Activated CD8-positive, alpha-beta T cell treated with anti-CD3 and anti-CD28 coated beads for 36 hours (primary cell): ENCODE measurements around the gene TMEM131. TPM values are rescaled to one million over a fixed set of nuclear protein-coding genes. Genes with fewer than 3 reads are reported as not detected.
"Not testable (repeated sequence)": the region's sequence is repeated elsewhere in the genome, so short reads cannot be mapped to it uniquely, and the experiment has no call there.

ENCODE experiments used
- ATAC-seq: fragments of 200-7000 bp; cut with Tn5 transposase; one replicate; pipeline ENCODE4 v1.10.0; 2021; ENCODE audit warnings: mild to moderate bottlenecking, moderate library complexity
- CTCF ChIA-PET: fragments of 350-600 bp; sonication (Branson Sonifier 250); formaldehyde crosslinking; loops from one replicate; lab custom pipeline; 2021; ENCODE audit warnings: antibody characterized with exemption; lab: Charles Lee
- POLR2A ChIA-PET: fragments of 350-600 bp; sonication (Branson Sonifier 250); formaldehyde crosslinking; loops from one replicate; lab custom pipeline; 2021; ENCODE audit warnings: antibody characterized with exemption; lab: Charles Lee
- DNase-seq: peaks from one replicate; pipeline ENCODE4 v3.0.0-alpha.2; 2020
- H3K27ac Mint-ChIP-seq: one replicate; pipeline ENCODE4 v1.8.0; 2021; ENCODE audit warnings: mild to moderate bottlenecking, mixed read lengths
- H3K27me3 Mint-ChIP-seq: one replicate; pipeline ENCODE4 v1.8.0; 2021; ENCODE audit warnings: mixed read lengths
- H3K36me3 Mint-ChIP-seq: one replicate; pipeline ENCODE4 v1.8.0; 2021; ENCODE audit warnings: low read depth, mixed read lengths
- H3K4me1 Mint-ChIP-seq: one replicate; pipeline ENCODE4 v1.8.0; 2021; ENCODE audit warnings: low read depth, mixed read lengths
- H3K4me3 Mint-ChIP-seq: one replicate; pipeline ENCODE4 v1.8.0; 2021; ENCODE audit warnings: mild to moderate bottlenecking, moderate library complexity, mixed read lengths
- H3K9me3 Mint-ChIP-seq: one replicate; pipeline ENCODE4 v1.8.0; 2021; ENCODE audit warnings: mixed read lengths
- intact Hi-C: fragments of 100-400 bp; cut with micrococcal nuclease; formaldehyde crosslinking; loops from one replicate; pipeline ENCODE4 v1.10.0; 2022
- total RNA-seq, 2 experiments: library from RNA; stranded (reverse); gene quantifications; one replicate each; pipeline ENCODE4 v1.2.3, GENCODE V29; 2021
- TF ChIP-seq, protein P1 (sequence below): fragments of 200-600 bp; IDR thresholded peaks from one replicate; pipeline ENCODE4 v1.8.0; 2022; ENCODE audit warnings: antibody characterized with exemption, mild to moderate bottlenecking

The TMEM131 gene
- total RNA-seq, 2 experiments from 2014 or later: 24.2 to 27.4 TPM

DNA sequence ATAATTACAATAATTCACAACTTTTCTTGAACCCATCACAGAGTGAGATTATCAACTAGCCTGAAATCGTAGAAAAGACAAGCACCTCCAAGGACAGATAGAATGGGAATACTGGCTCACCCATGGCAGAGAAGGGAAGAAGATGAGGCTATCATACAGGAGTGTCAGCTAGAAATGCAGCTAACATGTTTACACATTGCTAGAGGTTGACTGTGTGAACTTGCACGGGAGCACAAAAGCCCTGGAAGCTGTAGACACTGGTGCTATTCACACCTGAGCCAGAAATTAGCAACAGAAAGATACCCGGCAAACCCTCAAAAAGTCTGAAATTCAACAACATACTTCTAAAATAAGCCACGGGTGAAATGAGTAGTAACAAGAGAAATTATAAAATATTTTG, 150.6 kb downstream of the TMEM131 start:
- intact Hi-C loops: no loop called here
- H3K9me3 Mint-ChIP-seq: no peaks in the 10 kb centered on the region
- no peak overlapping the region for H3K4me3 Mint-ChIP-seq
- ATAC-seq: no peak
- no peak overlapping the region for H3K27ac Mint-ChIP-seq
- DNase-seq: no peak
- TF ChIP-seq, protein P1, sequence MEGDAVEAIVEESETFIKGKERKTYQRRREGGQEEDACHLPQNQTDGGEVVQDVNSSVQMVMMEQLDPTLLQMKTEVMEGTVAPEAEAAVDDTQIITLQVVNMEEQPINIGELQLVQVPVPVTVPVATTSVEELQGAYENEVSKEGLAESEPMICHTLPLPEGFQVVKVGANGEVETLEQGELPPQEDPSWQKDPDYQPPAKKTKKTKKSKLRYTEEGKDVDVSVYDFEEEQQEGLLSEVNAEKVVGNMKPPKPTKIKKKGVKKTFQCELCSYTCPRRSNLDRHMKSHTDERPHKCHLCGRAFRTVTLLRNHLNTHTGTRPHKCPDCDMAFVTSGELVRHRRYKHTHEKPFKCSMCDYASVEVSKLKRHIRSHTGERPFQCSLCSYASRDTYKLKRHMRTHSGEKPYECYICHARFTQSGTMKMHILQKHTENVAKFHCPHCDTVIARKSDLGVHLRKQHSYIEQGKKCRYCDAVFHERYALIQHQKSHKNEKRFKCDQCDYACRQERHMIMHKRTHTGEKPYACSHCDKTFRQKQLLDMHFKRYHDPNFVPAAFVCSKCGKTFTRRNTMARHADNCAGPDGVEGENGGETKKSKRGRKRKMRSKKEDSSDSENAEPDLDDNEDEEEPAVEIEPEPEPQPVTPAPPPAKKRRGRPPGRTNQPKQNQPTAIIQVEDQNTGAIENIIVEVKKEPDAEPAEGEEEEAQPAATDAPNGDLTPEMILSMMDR: no peak
- peaks cover 23% of the 10 kb centered on the region for H3K4me1 Mint-ChIP-seq
- ChIA-PET POLR2A (no interaction called here), CTCF (no interaction called here)
- peaks cover 14% of the 10 kb centered on the region for H3K36me3 Mint-ChIP-seq
- H3K27me3 Mint-ChIP-seq: no peaks in the 10 kb centered on the region

DNA sequence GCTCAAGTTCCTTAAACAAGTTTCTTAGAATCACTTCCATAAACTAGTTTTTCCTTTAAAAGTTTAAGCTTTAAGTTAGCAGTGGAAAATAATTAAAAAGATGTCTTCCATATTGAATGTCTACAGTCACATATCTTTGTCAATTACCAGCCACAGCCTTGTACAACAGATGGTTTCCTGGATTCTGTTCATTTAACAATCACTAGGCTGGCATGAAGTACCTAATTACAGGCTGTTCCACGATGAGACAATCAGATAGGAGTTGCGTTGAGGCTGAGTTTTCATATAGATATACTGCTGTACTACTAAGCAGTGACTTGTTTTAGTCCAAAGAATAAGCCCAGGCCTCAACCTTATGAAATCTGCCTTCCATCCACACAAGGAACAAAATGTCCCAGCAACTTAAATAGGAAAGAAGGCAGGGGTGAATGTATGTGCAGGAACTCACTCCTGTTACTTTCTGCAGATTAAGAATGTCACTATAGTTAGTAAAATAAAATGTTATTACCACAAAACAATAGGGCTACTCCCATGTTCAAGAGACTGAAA, 151.4 kb downstream of the TMEM131 start:
- ChIA-PET CTCF (interaction anchor here (1.6 kb wide), 1 partner anchor 38 kb away, joined by 7 read pairs; no protein-coding TSS in a partner anchor), POLR2A (no interaction called here)
- DNase-seq: no peak
- ATAC-seq: no peak
- Mint-ChIP-seq H3K27me3 (no peaks in the 10 kb centered on the region), H3K27ac (no peak overlapping the region), H3K36me3 (peaks cover 18% of the 10 kb centered on the region), H3K4me1 (peaks cover 18% of the 10 kb centered on the region), H3K4me3 (no peak overlapping the region), H3K9me3 (no peaks in the 10 kb centered on the region)
- intact Hi-C loops: no loop called here
- TF ChIP-seq, protein P1: no peak

DNA sequence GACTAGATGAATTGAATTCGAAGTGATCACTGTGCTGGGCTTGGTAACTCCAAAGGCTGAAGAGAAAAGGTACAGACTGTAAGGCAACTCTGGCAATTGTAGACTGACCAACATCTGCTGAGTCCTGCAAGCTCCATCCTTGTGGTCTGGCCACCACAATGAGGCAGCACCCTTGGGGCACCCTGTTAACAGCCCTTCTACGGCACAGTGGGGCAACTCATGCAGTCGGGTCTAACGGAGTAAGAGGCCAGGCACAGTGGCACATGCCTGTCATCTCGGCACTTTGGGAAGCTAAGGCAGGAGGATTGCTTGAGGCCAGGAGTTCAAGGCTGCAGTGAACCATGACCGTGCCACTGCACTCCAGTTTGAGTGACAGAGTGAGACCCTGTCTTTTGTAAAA, 155.6 kb downstream of the TMEM131 start:
- no peak for ATAC-seq
- TF ChIP-seq, protein P1: no peak
- Mint-ChIP-seq H3K9me3 (no peaks in the 10 kb centered on the region), H3K4me1 (peaks cover 5% of the 10 kb centered on the region), H3K4me3 (no peak overlapping the region), H3K36me3 (peaks cover 25% of the 10 kb centered on the region), H3K27me3 (no peaks in the 10 kb centered on the region), H3K27ac (no peak overlapping the region)
- ChIA-PET POLR2A (interaction anchor here (0.5 to 0.6 kb wide), 2 partner anchors 128 to 389 kb away, joined by 3 read pairs; no protein-coding TSS in a partner anchor), CTCF (interaction anchor here (1.1 to 1.6 kb wide), 3 partner anchors 11 to 33 kb away, joined by 3 to 6 read pairs (median 3); no protein-coding TSS in a partner anchor)
- DNase-seq: no peak
- intact Hi-C loops: no loop called here

DNA sequence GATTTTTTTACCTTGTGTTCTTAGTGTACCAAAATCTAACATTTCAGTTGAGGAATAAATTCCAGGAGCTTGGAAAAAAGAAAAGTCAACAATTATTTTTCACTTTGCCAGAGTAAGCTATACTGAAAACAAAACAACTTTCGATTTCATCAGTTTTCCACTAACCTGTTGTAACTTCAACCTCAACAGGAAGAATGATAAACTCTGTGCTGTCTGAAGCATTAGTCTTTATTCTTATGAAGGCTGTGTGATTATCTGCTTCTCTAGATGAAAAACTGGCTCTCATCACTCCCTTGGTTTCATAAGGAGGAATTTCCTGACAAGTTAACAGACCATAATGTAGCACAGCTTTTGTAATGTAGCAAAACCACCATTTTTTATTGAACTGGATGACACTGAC, 161.1 kb downstream of the TMEM131 start:
- intact Hi-C loops: no loop called here
- TF ChIP-seq, protein P1: no peak
- Mint-ChIP-seq H3K27ac (peak overlapping the region; percentile 59), H3K27me3 (no peaks in the 10 kb centered on the region), H3K36me3 (peaks cover 16% of the 10 kb centered on the region), H3K4me1 (peaks cover 14% of the 10 kb centered on the region), H3K4me3 (no peak overlapping the region), H3K9me3 (no peaks in the 10 kb centered on the region)
- ATAC-seq (no peak), DNase-seq (no peak)
- ChIA-PET POLR2A (no interaction called here), CTCF (interaction anchor here (1.7 kb wide), 1 partner anchor 28 kb away, joined by 8 read pairs; no protein-coding TSS in a partner anchor)

DNA sequence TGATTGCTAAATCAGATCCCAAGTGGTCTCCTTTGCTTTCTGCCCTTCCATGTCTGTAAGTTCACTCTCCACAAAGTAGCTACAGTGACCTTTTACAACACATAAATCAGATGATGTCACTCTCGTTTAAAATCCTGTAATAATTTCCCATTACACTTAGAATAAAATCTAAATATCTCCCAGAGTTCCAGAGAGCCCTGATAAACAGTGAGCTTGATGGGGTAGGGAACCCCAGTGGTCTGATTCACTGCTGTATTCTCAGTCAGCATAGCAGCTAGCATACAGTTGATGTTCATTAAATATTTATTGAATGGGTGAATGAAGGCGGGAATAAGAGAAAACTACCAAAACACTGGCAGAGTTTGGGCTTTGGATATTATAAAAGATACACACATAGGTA, 164.6 kb downstream of the TMEM131 start:
- H3K4me3 Mint-ChIP-seq: no peak overlapping the region
- peaks cover 23% of the 10 kb centered on the region for H3K4me1 Mint-ChIP-seq
- no peaks in the 10 kb centered on the region for H3K27me3 Mint-ChIP-seq
- H3K27ac Mint-ChIP-seq: no peak overlapping the region
- ChIA-PET CTCF (interaction anchor here (1.2 kb wide), 1 partner anchor 24 kb away, joined by 4 read pairs; no protein-coding TSS in a partner anchor), POLR2A (interaction anchor here (0.9 kb wide), 1 partner anchor 685 kb away, joined by 3 read pairs; no protein-coding TSS in a partner anchor)
- ATAC-seq: no peak
- DNase-seq: no peak
- intact Hi-C loops: no loop called here
- no peaks in the 10 kb centered on the region for H3K9me3 Mint-ChIP-seq
- TF ChIP-seq, protein P1: no peak
- peaks cover 17% of the 10 kb centered on the region for H3K36me3 Mint-ChIP-seq

DNA sequence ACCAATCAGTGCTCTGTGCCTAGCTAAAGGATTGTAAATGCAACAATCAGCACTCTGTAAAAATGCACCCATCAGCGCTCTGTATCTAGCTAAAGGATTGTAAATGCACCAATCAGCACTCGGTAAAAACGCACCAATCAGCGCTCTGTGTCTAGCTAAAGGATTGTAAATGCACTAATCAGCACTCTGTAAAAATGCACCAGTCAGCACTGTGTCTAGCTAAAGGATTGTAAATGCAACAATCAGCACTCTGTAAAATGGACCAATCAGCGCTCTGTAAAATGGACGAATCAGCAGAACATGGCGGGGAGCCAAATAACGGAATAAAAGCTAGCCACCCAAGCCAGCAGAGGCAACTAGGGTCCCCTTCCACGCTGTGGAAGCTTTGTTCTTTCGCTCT, 166.5 kb downstream of the TMEM131 start:
- H3K27me3 Mint-ChIP-seq, H3K27ac Mint-ChIP-seq, H3K4me1 Mint-ChIP-seq, POLR2A ChIA-PET, ATAC-seq, H3K4me3 Mint-ChIP-seq, H3K9me3 Mint-ChIP-seq, DNase-seq, intact Hi-C loops: not testable (repeated sequence)
- CTCF ChIA-PET: interaction anchor here (0.7 to 0.9 kb wide), 2 partner anchors 11 to 22 kb away, joined by 3 read pairs; no protein-coding TSS in a partner anchor
- peaks cover 15% of the 10 kb centered on the region for H3K36me3 Mint-ChIP-seq

DNA sequence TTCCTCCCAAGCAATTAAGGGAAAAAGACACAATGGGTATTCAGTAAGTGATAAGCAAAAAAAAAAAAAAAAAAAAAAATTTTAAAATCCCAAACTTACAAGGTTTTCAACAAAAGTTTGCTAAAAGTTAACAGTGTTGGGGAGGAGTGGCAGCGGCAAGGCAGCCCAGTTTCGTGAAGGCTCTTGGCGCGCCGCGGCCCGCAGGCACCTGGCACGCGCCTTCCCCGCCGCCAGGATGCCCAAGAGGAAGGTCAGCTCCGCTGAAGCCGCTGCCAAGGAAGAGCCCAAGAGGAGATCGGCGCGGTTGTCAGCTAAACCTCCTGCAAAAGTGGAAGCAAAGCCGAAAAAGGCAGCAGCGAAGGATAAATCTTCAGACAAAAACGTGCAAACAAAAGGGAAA, 168.7 kb downstream of the TMEM131 start:
- intact Hi-C loops, CTCF ChIA-PET, ATAC-seq, H3K9me3 Mint-ChIP-seq, H3K27ac Mint-ChIP-seq, H3K4me1 Mint-ChIP-seq, DNase-seq, H3K4me3 Mint-ChIP-seq, H3K27me3 Mint-ChIP-seq: not testable (repeated sequence)
- peaks cover 18% of the 10 kb centered on the region for H3K36me3 Mint-ChIP-seq
- POLR2A ChIA-PET: interaction anchor here (0.6 kb wide), 1 partner anchor 182 kb away, joined by 3 read pairs; no protein-coding TSS in a partner anchor
